IMR-90 (cell line): ENCODE data around the gene EBF3. TPM values are rescaled to one million over a fixed set of nuclear protein-coding genes. Genes with fewer than 3 reads are reported as not detected.

Experiments
- ATAC-seq: fragments of 200-7000 bp; cut with Tn5 transposase; 2 replicates; pipeline ENCODE4 v1.9.1; 2020; ENCODE audit warnings: low read depth, mild to moderate bottlenecking, moderate library complexity
- BruUV-seq: library from RNA; stranded (reverse); fragments of 400-500 nt; replicated peaks from 2 replicates; lab custom pipeline; 2021; lab: Mats Ljungman, UMichigan
- CTCF ChIA-PET: fragments of 300-600 bp; formaldehyde crosslinking; extraction: SDS; loops from one replicate; lab custom pipeline; 2021; ENCODE audit warnings: antibody characterized with exemption; lab: Yijun Ruan, JAX
- POLR2A ChIA-PET: fragments of 300-600 bp; sonication (Branson Sonifier 250); formaldehyde crosslinking; loops from one replicate; lab custom pipeline; 2022; ENCODE audit warnings: antibody characterized with exemption; ENCODE audit not compliant: unreplicated experiment; lab: Charles Lee
- DNase-seq: peaks from one replicate; pipeline ENCODE4 v3.0.0; 2013
- H2AFZ ChIP-seq: replicated peaks from 2 replicates; pipeline ENCODE3; 2013; ENCODE audit warnings: low read length, mild to moderate bottlenecking; ENCODE audit not compliant: poor library complexity
- H2AK5ac ChIP-seq: 2 replicates; pipeline ENCODE4 v1.6.1; 2013; ENCODE audit warnings: low read depth, low read length, inconsistent platforms
- H2AK9ac ChIP-seq: replicated peaks from 2 replicates; pipeline ENCODE3; 2013; ENCODE audit warnings: mild to moderate bottlenecking, low read depth, low read length, moderate library complexity; ENCODE audit not compliant: poor library complexity
- H2BK120ac ChIP-seq: 2 replicates; pipeline ENCODE4 v1.6.1; 2013; ENCODE audit warnings: low read depth, low read length, inconsistent platforms
- H2BK15ac ChIP-seq: 3 replicates; pipeline ENCODE4 v1.6.1; 2013; ENCODE audit warnings: low read depth, low read length, inconsistent platforms
- H2BK20ac ChIP-seq: 2 replicates; pipeline ENCODE4 v1.6.1; 2013; ENCODE audit warnings: low read depth, mild to moderate bottlenecking, inconsistent platforms, low read length, moderate library complexity
- H2BK5ac ChIP-seq: 2 replicates; pipeline ENCODE4 v1.6.1; 2013; ENCODE audit warnings: mild to moderate bottlenecking, low read depth, low read length, inconsistent platforms; ENCODE audit not compliant: poor library complexity, severe bottlenecking
- H3K14ac ChIP-seq: replicated peaks from 2 replicates; pipeline ENCODE4 v1.6.1; 2013; ENCODE audit warnings: low read depth, low read length, inconsistent platforms
- H3K18ac ChIP-seq: 2 replicates; pipeline ENCODE4 v1.6.1; 2013; ENCODE audit warnings: low read depth, low read length, control low read depth
- H3K23ac ChIP-seq: 2 replicates; pipeline ENCODE4 v1.6.1; 2013; ENCODE audit warnings: low read depth, low read length, inconsistent platforms
- H3K27ac ChIP-seq: 2 replicates; pipeline ENCODE4 v1.5.1; 2013; ENCODE audit warnings: mild to moderate bottlenecking, control low read depth, low read length; ENCODE audit not compliant: insufficient read depth
- H3K27me3 ChIP-seq: 2 replicates; pipeline ENCODE4 v1.6.1; 2013; ENCODE audit warnings: low read length; ENCODE audit not compliant: control insufficient read depth, insufficient read depth
- H3K36me3 ChIP-seq: 2 replicates; pipeline ENCODE4 v1.6.1; 2013; ENCODE audit warnings: low read length, mixed read lengths; ENCODE audit not compliant: control insufficient read depth, insufficient read depth
- H3K4ac ChIP-seq: 2 replicates; pipeline ENCODE4 v1.6.1; 2013; ENCODE audit warnings: low read depth, low read length, inconsistent platforms
- H3K4me1 ChIP-seq: 2 replicates; pipeline ENCODE4 v1.6.1; 2013; ENCODE audit warnings: low read length, mixed read lengths; ENCODE audit not compliant: control insufficient read depth, insufficient read depth
- H3K4me2 ChIP-seq: 2 replicates; pipeline ENCODE4 v1.6.1; 2013; ENCODE audit warnings: low read depth, mild to moderate bottlenecking, control low read depth, low read length, moderate library complexity
- H3K4me3 ChIP-seq: 2 replicates; pipeline ENCODE4 v1.5.1; 2013; ENCODE audit warnings: low read depth, mild to moderate bottlenecking, control low read depth, low read length, moderate library complexity; ENCODE audit not compliant: insufficient read depth
- H3K56ac ChIP-seq: 2 replicates; pipeline ENCODE4 v1.6.1; 2013; ENCODE audit warnings: low read length, inconsistent platforms; ENCODE audit not compliant: insufficient read depth; ENCODE audit errors: extremely low read depth
- H3K79me1 ChIP-seq, 2 experiments: 2 replicates each; pipeline ENCODE4 v1.6.1; 2013; ENCODE audit warnings: low read length in 2 of 2, inconsistent platforms in 1 of 2, low read depth in 1 of 2
- H3K9ac ChIP-seq: 2 replicates; pipeline ENCODE4 v1.6.1; 2013; ENCODE audit warnings: low read depth, low read length, control low read depth
- H3K9me1 ChIP-seq: 2 replicates; pipeline ENCODE4 v1.6.1; 2013; ENCODE audit warnings: low read length, inconsistent platforms; ENCODE audit not compliant: insufficient read depth
- H3K9me3 ChIP-seq: 2 replicates; pipeline ENCODE4 v1.6.1; 2013; ENCODE audit warnings: low read length; ENCODE audit not compliant: control insufficient read depth, insufficient read depth
- H4K20me1 ChIP-seq: 2 replicates; pipeline ENCODE4 v1.6.1; 2013; ENCODE audit warnings: low read length, inconsistent platforms; ENCODE audit not compliant: insufficient read depth
- H4K5ac ChIP-seq: 2 replicates; pipeline ENCODE4 v1.6.1; 2013; ENCODE audit warnings: mild to moderate bottlenecking, low read depth, low read length, control low read depth
- H4K8ac ChIP-seq, 2 experiments: 2 replicates each; pipeline ENCODE4 v1.6.1; 2013; ENCODE audit warnings: low read depth in 2 of 2, low read length in 2 of 2, control low read depth in 1 of 2, inconsistent platforms in 1 of 2
- H4K91ac ChIP-seq: 2 replicates; pipeline ENCODE4 v1.6.1; 2013; ENCODE audit warnings: low read depth, low read length, inconsistent platforms; ENCODE audit not compliant: insufficient read depth
- BHLHE40 ChIP-seq: fragments of 150-350 bp; IDR thresholded peaks from 2 replicates; pipeline ENCODE4 v1.6.1; 2016; ENCODE audit warnings: mild to moderate bottlenecking, low read depth, low read length
- CEBPB ChIP-seq: IDR thresholded peaks from 2 replicates; pipeline ENCODE4 v1.6.1; 2012; ENCODE audit warnings: low read depth, low read length, improper control_type of control experiment
- CHD1 ChIP-seq: IDR thresholded peaks from 2 replicates; pipeline ENCODE4 v1.6.1; 2012; ENCODE audit warnings: low read depth, low read length, improper control_type of control experiment
- CTCF ChIP-seq: conservative IDR thresholded peaks from 2 replicates; pipeline ENCODE4 v1.5.1; 2012; ENCODE audit warnings: mild to moderate bottlenecking, low read depth, low read length, improper control_type of control experiment
- ELK1 ChIP-seq: fragments of 150-350 bp; IDR thresholded peaks from 2 replicates; pipeline ENCODE4 v1.6.1; 2016; ENCODE audit warnings: low read depth, mild to moderate bottlenecking, low read length, moderate library complexity, borderline replicate concordance
- FOS ChIP-seq: fragments of 150-350 bp; IDR thresholded peaks from 2 replicates; pipeline ENCODE4 v1.6.1; 2016; ENCODE audit warnings: low read depth, low read length
- MAFK ChIP-seq: IDR thresholded peaks from 2 replicates; pipeline ENCODE4 v1.6.1; 2012; ENCODE audit warnings: low read depth, low read length, improper control_type of control experiment
- MAZ ChIP-seq: IDR thresholded peaks from 2 replicates; pipeline ENCODE4 v1.6.1; 2012; ENCODE audit warnings: low read depth, mild to moderate bottlenecking, low read length, improper control_type of control experiment, moderate library complexity, borderline replicate concordance
- MXI1 ChIP-seq: IDR thresholded peaks from 2 replicates; pipeline ENCODE4 v1.6.1; 2012; ENCODE audit warnings: low read depth, mild to moderate bottlenecking, low read length, moderate library complexity, borderline replicate concordance
- NFE2L2 ChIP-seq: fragments of 150-350 bp; IDR thresholded peaks from 2 replicates; pipeline ENCODE4 v1.6.1; 2016; ENCODE audit warnings: low read depth, mild to moderate bottlenecking, low read length
- POLR2A ChIP-seq: IDR thresholded peaks from 2 replicates; pipeline ENCODE4 v1.6.1; 2012; ENCODE audit warnings: mild to moderate bottlenecking, low read depth, low read length
- RAD21 ChIP-seq: IDR thresholded peaks from 2 replicates; pipeline ENCODE4 v1.6.1; 2012; ENCODE audit warnings: low read length, improper control_type of control experiment
- RCOR1 ChIP-seq: IDR thresholded peaks from 2 replicates; pipeline ENCODE4 v1.6.1; 2012; ENCODE audit warnings: mild to moderate bottlenecking, low read length, improper control_type of control experiment; ENCODE audit not compliant: insufficient replicate concordance
- RFX5 ChIP-seq: IDR thresholded peaks from 2 replicates; pipeline ENCODE4 v1.8.0; 2012; ENCODE audit warnings: low read depth, mild to moderate bottlenecking, low read length, moderate library complexity
- SMC3 ChIP-seq: fragments of 150-350 bp; IDR thresholded peaks from 2 replicates; pipeline ENCODE4 v1.6.1; 2016; ENCODE audit warnings: low read depth, mild to moderate bottlenecking, antibody characterized with exemption, low read length, moderate library complexity
- USF2 ChIP-seq: fragments of 150-350 bp; IDR thresholded peaks from 2 replicates; pipeline ENCODE4 v1.6.1; 2017; ENCODE audit warnings: mild to moderate bottlenecking, antibody characterized with exemption, low read length, low read depth
- WGBS, 2 experiments: methylation state at CpG; one replicate each; pipeline versions ENCODE4 v1.1.5 to v1.1.7; 2013; ENCODE audit warnings: missing lambda C conversion rate in 2 of 2; ENCODE audit not compliant: insufficient read length in 1 of 2; ENCODE audit errors: extremely low coverage in 2 of 2; 5-methylcytosine and 5-hydroxymethylcytosine counted together
- dilution Hi-C: fragments of 300-500 bp; cut with HindIII; formaldehyde crosslinking; loops from one replicate; pipeline ENCODE4 v1.14.3; 2018; ENCODE audit warnings: low sequenced_read_pairs; ENCODE audit not compliant: unreplicated experiment
- in situ Hi-C: fragments of 300-500 bp; cut with MboI; formaldehyde crosslinking; loops from 3 replicates; pipeline ENCODE4 v1.14.3; 2019; ENCODE audit warnings: low sequenced_read_pairs, inconsistent platforms, mixed read lengths
- intact Hi-C: fragments of 100-400 bp; cut with micrococcal nuclease; formaldehyde crosslinking; loops from 2 replicates; pipeline ENCODE4 v1.10.0; 2022
- polyA plus RNA-seq, 3 experiments: library from polyadenylated mRNA; depleted of rRNA; stranded (reverse); fragments of >200 nt; gene quantifications; 2 replicates each; pipeline ENCODE4 v1.2.3, GENCODE V29; 2012; ENCODE audit warnings: low replicate concordance in 1 of 3
- total RNA-seq: library from RNA; depleted of rRNA; stranded (reverse); fragments of >200 nt; gene quantifications from 2 replicates; pipeline ENCODE4 v1.2.3, GENCODE V29; 2012

Gene EBF3
- total and polyA plus RNA-seq, 2 of the 4 experiments (the other 2 are of a cell fraction): 0.36 to 0.70 TPM

- Histone ChIP-seq H3K27me3 (no peaks in the 10 kb centered on the region), H4K91ac (no peak overlapping the region), H4K20me1 (no peaks in the 10 kb centered on the region), H2BK20ac (no peak overlapping the region), H2AK9ac (no peak overlapping the region), H3K18ac (no peak overlapping the region), H2AK5ac (no peak overlapping the region), H2BK15ac (no peak overlapping the region), H3K14ac (no peak overlapping the region), H3K4me1 (no peaks in the 10 kb centered on the region), H2BK5ac (no peak overlapping the region), H3K27ac (no peak overlapping the region), H3K23ac (no peak overlapping the region), H4K5ac (no peak overlapping the region), H3K56ac (no peak overlapping the region), H2BK120ac (no peak overlapping the region), H3K4me3 (no peak overlapping the region), H3K4ac (no peak overlapping the region), H3K9ac (no peak overlapping the region), H3K9me3 (no peaks in the 10 kb centered on the region), H4K8ac (no peak overlapping the region), H3K4me2 (no peak overlapping the region), H3K79me1 (no peaks in the 10 kb centered on the region), H3K36me3 (no peaks in the 10 kb centered on the region), H2AFZ (no peak overlapping the region), H3K9me1 (no peaks in the 10 kb centered on the region)
- DNase-seq (no peak), ATAC-seq (no peak)
- dilution Hi-C loops: no loop called here
- TF ChIP-seq BHLHE40 (no peak), RFX5 (no peak), CHD1 (no peak), ELK1 (no peak), FOS (no peak), MXI1 (no peak), CTCF (no peak), NFE2L2 (no peak), CEBPB (no peak), USF2 (no peak), POLR2A (no peak), RCOR1 (no peak), RAD21 (no peak), MAFK (no peak), SMC3 (no peak), MAZ (no peak)
- ChIA-PET POLR2A (no interaction called here), CTCF (no interaction called here)
- in situ Hi-C loops: no loop called here
- intact Hi-C loops: no loop called here
- no TSS peak for BruUV-seq
- 20% methylated on average over 2 of the region's 4 CpGs; no CpG with 5 or more reads in 1 of the 2 experiments for WGBS, 2 experiments
These were observed 36.8 kb upstream of the EBF3 start for GRCh38 chr10:130000918-130001317.
